Hematopoietic multipotent progenitor cell treated with erythropoietin and hydrocortisone succinate and interleukin-3 and kit ligand, for 6 days (in vitro differentiated cells): ENCODE results near the gene REM2.

Source experiments
- DNase-seq: peaks from one replicate; pipeline ENCODE4 v3.0.0-alpha.2; 2015

The REM2 gene

GRCh38 chr14:22883173-22883976 lies at the start of gene REM2:
TSS of gene REM2 (plus strand) at chr14:22883222. CDS start at chr14:22883288, 66 bp downstream.
- DNase-seq, result no peak

GRCh38 chr14:22835505-22835904 lies 47.5 kb upstream of the REM2 start:
- DNase-seq, result no peak

GRCh38 chr14:22836301-22837113 lies 46.5 kb upstream of the REM2 start, which contains the start of gene MMP14:
TSS of gene MMP14 (plus strand) at chr14:22836585. CDS start at chr14:22836818, 233 bp downstream.
- DNase-seq, result peak; percentile 43

GRCh38 chr14:22837114-22837749 lies 45.8 kb upstream of the REM2 start:
- DNase-seq, result peak; percentile 75

GRCh38 chr14:22837750-22838538 lies 45.1 kb upstream of the REM2 start:
- DNase-seq, result peak; percentile 20

GRCh38 chr14:22838631-22839041 lies 44.4 kb upstream of the REM2 start:
- peak; percentile 57 for DNase-seq

- no peak for DNase-seq
Measured at GRCh38 chr14:22839159-22839779, 43.8 kb upstream of the REM2 start.

- DNase-seq, result no peak
Measured at GRCh38 chr14:22841311-22841710, 41.7 kb upstream of the REM2 start.

- DNase-seq, result no peak
Measured at GRCh38 chr14:22841769-22842168, 41.3 kb upstream of the REM2 start.

GRCh38 chr14:22842211-22843122 lies 40.6 kb upstream of the REM2 start:
- no peak for DNase-seq

GRCh38 chr14:22843123-22843925 lies 39.7 kb upstream of the REM2 start:
- DNase-seq, result no peak

GRCh38 chr14:22844221-22845102 lies 38.6 kb upstream of the REM2 start:
- no peak for DNase-seq

- no peak for DNase-seq
Measured at GRCh38 chr14:22845103-22845394, 38.0 kb upstream of the REM2 start.

- no peak for DNase-seq
Measured at GRCh38 chr14:22845821-22846625, 37.0 kb upstream of the REM2 start.

- DNase-seq, result no peak
Measured at GRCh38 chr14:22846811-22847307, 36.2 kb upstream of the REM2 start.

- peak; percentile 46 for DNase-seq
Measured at GRCh38 chr14:22847661-22848341, 35.2 kb upstream of the REM2 start.

- peak; percentile 42 for DNase-seq
Measured at GRCh38 chr14:22848351-22849164, 34.5 kb upstream of the REM2 start.
